Measurements from ENCODE around the gene PROK1. TPM values are rescaled to one million over a fixed set of nuclear protein-coding genes. Genes with fewer than 3 reads are reported as not detected.
"Not testable (repeated sequence)": the region's sequence is repeated elsewhere in the genome, so short reads cannot be mapped to it uniquely, and the experiment has no call there.

Gene PROK1
- total RNA-seq, 2 experiments from 2014 or later: not detected

GRCh38 chr1:110438893-110439292 is 12.1 kb upstream of the PROK1 start:
- H3K27ac ChIP-seq (ENCODE audit: low read depth, low read length, poor library complexity, severe bottlenecking): no peak overlapping the region
- POLR2A ChIA-PET: no interaction called here
- CTCF ChIA-PET (ENCODE audit: unreplicated experiment): no interaction called here
- H3K9me3 ChIP-seq (ENCODE audit: low read length): no peaks in the 10 kb centered on the region
- H2AFZ ChIP-seq (ENCODE audit: low read length): no peak overlapping the region
- no peak for TF ChIP-seq EZH2phosphoT487 (IDR thresholded peaks at IDR 0.05; ENCODE audit: borderline replicate concordance, low read depth, low read length)
- intact Hi-C loops (cut with micrococcal nuclease; ENCODE audit: unreplicated experiment): no loop called here
- H3K79me2 ChIP-seq (ENCODE audit: insufficient read depth, low read depth, low read length): no peaks in the 10 kb centered on the region
- no TSS peak for BruUV-seq (replicated peaks)
- no peaks in the 10 kb centered on the region for H3K36me3 ChIP-seq (ENCODE audit: insufficient read depth, low read length)
- H3K4me2 ChIP-seq (ENCODE audit: low read length): no peak overlapping the region
- H3K4me3 ChIP-seq (ENCODE audit: low read depth, low read length, poor library complexity, severe bottlenecking): no peak overlapping the region
- DNase-seq (ENCODE audit: low spot score): no peak
- H4K20me1 ChIP-seq (ENCODE audit: insufficient read depth, low read length): no peaks in the 10 kb centered on the region
- no peaks in the 10 kb centered on the region for H3K4me1 ChIP-seq (ENCODE audit: insufficient read depth, low read length, poor library complexity, severe bottlenecking)
- no peaks in the 10 kb centered on the region for H3K9me2 ChIP-seq (ENCODE audit: insufficient read depth, low read length)

- DNase-seq (ENCODE audit: low spot score); H3K4me2 ChIP-seq (ENCODE audit: low read length); H3K36me3 ChIP-seq (ENCODE audit: insufficient read depth, low read length); H3K4me3 ChIP-seq (ENCODE audit: low read depth, low read length, poor library complexity, severe bottlenecking); H3K79me2 ChIP-seq (ENCODE audit: insufficient read depth, low read depth, low read length); H4K20me1 ChIP-seq (ENCODE audit: insufficient read depth, low read length); H3K9me2 ChIP-seq (ENCODE audit: insufficient read depth, low read length); H3K9me3 ChIP-seq (ENCODE audit: low read length); H3K4me1 ChIP-seq (ENCODE audit: insufficient read depth, low read length, poor library complexity, severe bottlenecking); H2AFZ ChIP-seq (ENCODE audit: low read length); H3K27ac ChIP-seq (ENCODE audit: low read depth, low read length, poor library complexity, severe bottlenecking); POLR2A ChIA-PET; BruUV-seq (replicated peaks); intact Hi-C loops (cut with micrococcal nuclease; ENCODE audit: unreplicated experiment); CTCF ChIA-PET (ENCODE audit: unreplicated experiment): not testable (repeated sequence)
These were observed 11.1 kb upstream of the PROK1 start for GRCh38 chr1:110439873-110440272.

GRCh38 chr1:110440877-110441276 is 10.1 kb upstream of the PROK1 start:
- Histone ChIP-seq H3K4me3 (ENCODE audit: low read depth, low read length, poor library complexity, severe bottlenecking) (no peak overlapping the region), H3K9me2 (ENCODE audit: insufficient read depth, low read length) (no peaks in the 10 kb centered on the region), H3K36me3 (ENCODE audit: insufficient read depth, low read length) (no peaks in the 10 kb centered on the region), H3K79me2 (ENCODE audit: insufficient read depth, low read depth, low read length) (no peaks in the 10 kb centered on the region), H2AFZ (ENCODE audit: low read length) (no peak overlapping the region), H3K9me3 (ENCODE audit: low read length) (no peaks in the 10 kb centered on the region), H4K20me1 (ENCODE audit: insufficient read depth, low read length) (no peaks in the 10 kb centered on the region), H3K4me2 (ENCODE audit: low read length) (no peak overlapping the region), H3K27ac (ENCODE audit: low read depth, low read length, poor library complexity, severe bottlenecking) (no peak overlapping the region), H3K4me1 (ENCODE audit: insufficient read depth, low read length, poor library complexity, severe bottlenecking) (no peaks in the 10 kb centered on the region)
- intact Hi-C loops (cut with micrococcal nuclease; ENCODE audit: unreplicated experiment): no loop called here
- POLR2A ChIA-PET: interaction anchor here (0.9 kb wide), 1 partner anchor 12 kb away, joined by 3 read pairs; no protein-coding TSS in a partner anchor
- no peak for DNase-seq (ENCODE audit: low spot score)
- TF ChIP-seq EZH2phosphoT487 (IDR thresholded peaks at IDR 0.05; ENCODE audit: borderline replicate concordance, low read depth, low read length) (no peak), CTCF (conservative IDR thresholded peaks at IDR 0.05; ENCODE audit: low read length) (no peak)
- no TSS peak for BruUV-seq (replicated peaks)
- CTCF ChIA-PET (ENCODE audit: unreplicated experiment): no interaction called here

GRCh38 chr1:110441888-110442287 is 9.1 kb upstream of the PROK1 start:
- H3K4me1 ChIP-seq (ENCODE audit: insufficient read depth, low read length, poor library complexity, severe bottlenecking): no peaks in the 10 kb centered on the region
- no peaks in the 10 kb centered on the region for H3K9me3 ChIP-seq (ENCODE audit: low read length)
- POLR2A ChIA-PET: no interaction called here
- no TSS peak for BruUV-seq (replicated peaks)
- no peaks in the 10 kb centered on the region for H4K20me1 ChIP-seq (ENCODE audit: insufficient read depth, low read length)
- H3K4me3 ChIP-seq (ENCODE audit: low read depth, low read length, poor library complexity, severe bottlenecking): no peak overlapping the region
- intact Hi-C loops (cut with micrococcal nuclease; ENCODE audit: unreplicated experiment): no loop called here
- no peaks in the 10 kb centered on the region for H3K79me2 ChIP-seq (ENCODE audit: insufficient read depth, low read depth, low read length)
- no peak overlapping the region for H3K27ac ChIP-seq (ENCODE audit: low read depth, low read length, poor library complexity, severe bottlenecking)
- no peak overlapping the region for H3K4me2 ChIP-seq (ENCODE audit: low read length)
- H3K36me3 ChIP-seq (ENCODE audit: insufficient read depth, low read length): no peaks in the 10 kb centered on the region
- no peak for TF ChIP-seq EZH2phosphoT487 (IDR thresholded peaks at IDR 0.05; ENCODE audit: borderline replicate concordance, low read depth, low read length)
- DNase-seq (ENCODE audit: low spot score): no peak
- no peaks in the 10 kb centered on the region for H3K9me2 ChIP-seq (ENCODE audit: insufficient read depth, low read length)
- CTCF ChIA-PET (ENCODE audit: unreplicated experiment): no interaction called here
- H2AFZ ChIP-seq (ENCODE audit: low read length): no peak overlapping the region

Data from OCI-LY7 (cell line).